ENCODE measurements around the gene TSKS.

Gene TSKS

GRCh38 chr19:49763230-49763629, at the start of gene TSKS:
Gene TSKS (minus strand): TSS chr19:49763306. CDS start chr19:49763247, 59 bp downstream.
- Mint-ChIP-seq H3K27ac (no peak within 1 kb of the TSS), H3K27me3 (peaks cover 3% of the 10 kb centered on the region), H3K4me1 (peaks cover 20% of the 10 kb centered on the region), H3K4me3 (no peak within 1 kb of the TSS), H3K36me3 (ENCODE audit: low read depth) (peaks cover 2% of the 10 kb centered on the region), H3K9me3 (no peaks in the 10 kb centered on the region)
- no peak for ATAC-seq
- DNase-seq: no peak

- Mint-ChIP-seq H3K4me3 (peak overlapping the region; percentile 88), H3K9me3 (no peaks in the 10 kb centered on the region), H3K27me3 (no peaks in the 10 kb centered on the region), H3K4me1 (peaks cover 51% of the 10 kb centered on the region), H3K36me3 (ENCODE audit: low read depth) (no peaks in the 10 kb centered on the region), H3K27ac (peak overlapping the region; percentile 96)
- no peak for ATAC-seq
- no peak for DNase-seq
Observed at GRCh38 chr19:49812452-49812996, 49.4 kb upstream of the TSKS start.

- H3K4me3 Mint-ChIP-seq: no peak overlapping the region
- H3K27me3 Mint-ChIP-seq: no peaks in the 10 kb centered on the region
- peaks cover 51% of the 10 kb centered on the region for H3K4me1 Mint-ChIP-seq
- no peaks in the 10 kb centered on the region for H3K9me3 Mint-ChIP-seq
- ATAC-seq (no peak), DNase-seq (no peak)
- H3K27ac Mint-ChIP-seq: no peak overlapping the region
- peaks cover under 1% of the 10 kb centered on the region for H3K36me3 Mint-ChIP-seq (ENCODE audit: low read depth)
Observed at GRCh38 chr19:49811328-49811727, 48.2 kb upstream of the TSKS start.

GRCh38 chr19:49809941-49810389, 46.9 kb upstream of the TSKS start:
- Mint-ChIP-seq H3K27ac (peak overlapping the region; percentile 33), H3K4me1 (peaks cover 51% of the 10 kb centered on the region), H3K4me3 (no peak overlapping the region), H3K9me3 (no peaks in the 10 kb centered on the region), H3K27me3 (no peaks in the 10 kb centered on the region), H3K36me3 (ENCODE audit: low read depth) (peaks cover 4% of the 10 kb centered on the region)
- DNase-seq (no peak), ATAC-seq (no peak)

- Mint-ChIP-seq H3K36me3 (ENCODE audit: low read depth) (peaks cover 7% of the 10 kb centered on the region), H3K4me1 (peaks cover 48% of the 10 kb centered on the region), H3K27me3 (no peaks in the 10 kb centered on the region), H3K27ac (peak overlapping the region; percentile 33), H3K4me3 (peak overlapping the region; percentile 78), H3K9me3 (no peaks in the 10 kb centered on the region)
- ATAC-seq (peak; percentile 12), DNase-seq (peak; percentile 52)
Observed at GRCh38 chr19:49809160-49809940, 46.2 kb upstream of the TSKS start.

GRCh38 chr19:49808711-49809159, 45.6 kb upstream of the TSKS start:
- no peaks in the 10 kb centered on the region for H3K27me3 Mint-ChIP-seq
- H3K4me3 Mint-ChIP-seq: peak overlapping the region; percentile 78
- H3K27ac Mint-ChIP-seq: no peak overlapping the region
- H3K36me3 Mint-ChIP-seq (ENCODE audit: low read depth): peaks cover 7% of the 10 kb centered on the region
- peak; percentile 11 for ATAC-seq
- peaks cover 42% of the 10 kb centered on the region for H3K4me1 Mint-ChIP-seq
- peak; percentile 85 for DNase-seq
- no peaks in the 10 kb centered on the region for H3K9me3 Mint-ChIP-seq

- Mint-ChIP-seq H3K27ac (no peak overlapping the region), H3K27me3 (no peaks in the 10 kb centered on the region), H3K9me3 (no peaks in the 10 kb centered on the region), H3K36me3 (ENCODE audit: low read depth) (peaks cover 12% of the 10 kb centered on the region), H3K4me1 (peaks cover 37% of the 10 kb centered on the region), H3K4me3 (peak overlapping the region; percentile 78)
- DNase-seq (no peak), ATAC-seq (no peak)
Observed at GRCh38 chr19:49807904-49808675, 45.0 kb upstream of the TSKS start.

GRCh38 chr19:49807058-49807903, 44.2 kb upstream of the TSKS start:
- no peak for ATAC-seq
- Mint-ChIP-seq H3K4me1 (peaks cover 30% of the 10 kb centered on the region), H3K9me3 (no peaks in the 10 kb centered on the region), H3K27ac (no peak overlapping the region), H3K27me3 (no peaks in the 10 kb centered on the region), H3K36me3 (ENCODE audit: low read depth) (peaks cover 17% of the 10 kb centered on the region), H3K4me3 (no peak overlapping the region)
- DNase-seq: no peak

- no peaks in the 10 kb centered on the region for H3K27me3 Mint-ChIP-seq
- H3K4me3 Mint-ChIP-seq: no peak overlapping the region
- peaks cover 17% of the 10 kb centered on the region for H3K36me3 Mint-ChIP-seq (ENCODE audit: low read depth)
- DNase-seq: no peak
- no peaks in the 10 kb centered on the region for H3K9me3 Mint-ChIP-seq
- H3K4me1 Mint-ChIP-seq: peaks cover 25% of the 10 kb centered on the region
- peak overlapping the region; percentile 34 for H3K27ac Mint-ChIP-seq
- ATAC-seq: no peak
Observed at GRCh38 chr19:49806620-49806959, 43.5 kb upstream of the TSKS start.

- Mint-ChIP-seq H3K27me3 (no peaks in the 10 kb centered on the region), H3K36me3 (ENCODE audit: low read depth) (peaks cover 17% of the 10 kb centered on the region), H3K27ac (peak overlapping the region; percentile 34), H3K4me1 (peaks cover 25% of the 10 kb centered on the region), H3K9me3 (no peaks in the 10 kb centered on the region), H3K4me3 (no peak overlapping the region)
- ATAC-seq (no peak), DNase-seq (no peak)
Observed at GRCh38 chr19:49805822-49806619, 42.9 kb upstream of the TSKS start.

- DNase-seq (no peak), ATAC-seq (no peak)
- peaks cover 17% of the 10 kb centered on the region for H3K36me3 Mint-ChIP-seq (ENCODE audit: low read depth)
- no peaks in the 10 kb centered on the region for H3K9me3 Mint-ChIP-seq
- H3K27ac Mint-ChIP-seq: no peak overlapping the region
- H3K4me3 Mint-ChIP-seq: no peak overlapping the region
- H3K27me3 Mint-ChIP-seq: no peaks in the 10 kb centered on the region
- H3K4me1 Mint-ChIP-seq: peaks cover 12% of the 10 kb centered on the region
Observed at GRCh38 chr19:49803529-49803856, 40.4 kb upstream of the TSKS start.

- ATAC-seq (no peak), DNase-seq (no peak)
- Mint-ChIP-seq H3K4me3 (no peak overlapping the region), H3K4me1 (peaks cover 8% of the 10 kb centered on the region), H3K27me3 (no peaks in the 10 kb centered on the region), H3K27ac (no peak overlapping the region), H3K9me3 (no peaks in the 10 kb centered on the region), H3K36me3 (ENCODE audit: low read depth) (peaks cover 19% of the 10 kb centered on the region)
Observed at GRCh38 chr19:49802836-49803528, 39.9 kb upstream of the TSKS start.

- H3K9me3 Mint-ChIP-seq: no peaks in the 10 kb centered on the region
- no peak overlapping the region for H3K27ac Mint-ChIP-seq
- peaks cover 23% of the 10 kb centered on the region for H3K36me3 Mint-ChIP-seq (ENCODE audit: low read depth)
- H3K4me3 Mint-ChIP-seq: no peak overlapping the region
- DNase-seq: no peak
- no peaks in the 10 kb centered on the region for H3K27me3 Mint-ChIP-seq
- H3K4me1 Mint-ChIP-seq: no peaks in the 10 kb centered on the region
- ATAC-seq: no peak
Observed at GRCh38 chr19:49801966-49802661, 39.0 kb upstream of the TSKS start.
